ENCODE results near the gene ANGPTL3. TPM values are rescaled to one million over a fixed set of nuclear protein-coding genes. Genes with fewer than 3 reads are reported as not detected.
"Not testable (repeated sequence)": the region's sequence is repeated elsewhere in the genome, so short reads cannot be mapped to it uniquely, and the experiment has no call there.

The ANGPTL3 gene, protein sequence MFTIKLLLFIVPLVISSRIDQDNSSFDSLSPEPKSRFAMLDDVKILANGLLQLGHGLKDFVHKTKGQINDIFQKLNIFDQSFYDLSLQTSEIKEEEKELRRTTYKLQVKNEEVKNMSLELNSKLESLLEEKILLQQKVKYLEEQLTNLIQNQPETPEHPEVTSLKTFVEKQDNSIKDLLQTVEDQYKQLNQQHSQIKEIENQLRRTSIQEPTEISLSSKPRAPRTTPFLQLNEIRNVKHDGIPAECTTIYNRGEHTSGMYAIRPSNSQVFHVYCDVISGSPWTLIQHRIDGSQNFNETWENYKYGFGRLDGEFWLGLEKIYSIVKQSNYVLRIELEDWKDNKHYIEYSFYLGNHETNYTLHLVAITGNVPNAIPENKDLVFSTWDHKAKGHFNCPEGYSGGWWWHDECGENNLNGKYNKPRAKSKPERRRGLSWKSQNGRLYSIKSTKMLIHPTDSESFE
- polyA plus RNA-seq (ENCODE audit: low read depth in 6 of 6): not detected

DNA sequence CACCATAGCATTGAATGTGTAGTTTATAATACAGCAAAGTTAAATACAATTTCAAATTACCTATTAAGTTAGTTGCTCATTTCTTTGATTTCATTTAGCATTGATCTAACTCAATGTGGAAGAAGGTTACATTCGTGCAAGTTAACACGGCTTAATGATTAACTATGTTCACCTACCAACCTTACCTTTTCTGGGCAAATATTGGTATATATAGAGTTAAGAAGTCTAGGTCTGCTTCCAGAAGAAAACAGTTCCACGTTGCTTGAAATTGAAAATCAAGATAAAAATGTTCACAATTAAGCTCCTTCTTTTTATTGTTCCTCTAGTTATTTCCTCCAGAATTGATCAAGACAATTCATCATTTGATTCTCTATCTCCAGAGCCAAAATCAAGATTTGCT is at the start of gene ANGPTL3:
Gene ANGPTL3, plus strand, starts transcription at position 240 of the 400 bp plus-strand sequence. Its CDS starts 47 bp downstream, at position 287.
- Mint-ChIP-seq H3K27ac (no peak within 1 kb of the TSS), H3K4me1 (no peaks in the 10 kb centered on the region), H3K4me3 (no peak within 1 kb of the TSS), H3K36me3 (no peaks in the 10 kb centered on the region), H3K27me3 (no peaks in the 10 kb centered on the region), H3K9me3 (no peaks in the 10 kb centered on the region)
- ATAC-seq (ENCODE audit: low read depth in 2 of 2): no peak
- no peak for DNase-seq

DNA sequence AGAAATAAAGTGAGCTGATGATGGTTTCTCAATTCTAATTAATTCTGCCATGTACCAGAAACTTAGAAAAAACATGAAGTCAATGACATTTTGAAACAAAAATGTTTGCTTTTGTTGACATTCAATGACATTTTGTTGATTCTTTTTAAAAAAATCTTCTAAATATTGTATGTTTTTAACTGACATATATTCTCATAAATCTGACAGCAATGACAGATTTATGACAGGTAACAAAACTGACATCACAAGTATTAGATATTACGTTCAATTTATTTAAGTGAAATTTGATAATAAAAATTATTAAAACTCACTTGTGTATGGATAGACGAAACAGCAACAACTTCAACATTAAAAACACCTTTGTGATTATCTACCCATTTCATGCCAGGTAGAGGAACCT is 36.0 kb upstream of the ANGPTL3 start:
- DNase-seq (no peak), ATAC-seq (ENCODE audit: low read depth in 2 of 2) (no peak)
- no peak overlapping the region for H3K4me3 Mint-ChIP-seq
- H3K4me1 Mint-ChIP-seq: peaks cover 11 to 21% (median 14%) of the 10 kb centered on the region in 3 donors
- H3K27me3 Mint-ChIP-seq: no peaks in the 10 kb centered on the region
- no peak overlapping the region for H3K27ac Mint-ChIP-seq
- H3K36me3 Mint-ChIP-seq: peaks cover 0 to 9% of the 10 kb centered on the region in 2 donors
- peaks cover 0 to 3% (median 0%) of the 10 kb centered on the region in 7 donors for H3K9me3 Mint-ChIP-seq

DNA sequence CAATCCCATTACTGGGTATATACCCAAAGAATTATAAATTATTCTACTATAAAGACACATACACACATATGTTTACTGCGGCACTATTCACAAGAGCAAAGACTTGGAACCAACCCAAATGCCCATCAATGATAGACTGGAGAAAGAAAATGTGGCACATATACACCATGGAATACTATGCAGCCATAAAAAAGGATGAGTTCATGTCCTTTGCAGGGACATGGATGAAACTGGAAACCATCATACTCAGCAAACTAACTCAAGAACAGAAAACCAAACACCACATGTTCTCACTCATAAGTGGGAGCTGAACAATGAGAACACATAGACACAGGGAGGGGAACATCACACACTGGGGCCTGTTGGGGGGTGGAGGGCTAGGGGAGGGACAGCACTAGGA is 30.1 kb upstream of the ANGPTL3 start:
- Mint-ChIP-seq H3K9me3 (peaks cover 3 to 29% (median 17%) of the 10 kb centered on the region in 7 donors), H3K4me1 (peaks cover 11 to 21% (median 14%) of the 10 kb centered on the region in 3 donors), H3K36me3 (peaks cover 8 to 15% of the 10 kb centered on the region in 2 donors)
- ATAC-seq (ENCODE audit: low read depth in 2 of 2); H3K27ac Mint-ChIP-seq; H3K4me3 Mint-ChIP-seq; DNase-seq; H3K27me3 Mint-ChIP-seq: not testable (repeated sequence)

DNA sequence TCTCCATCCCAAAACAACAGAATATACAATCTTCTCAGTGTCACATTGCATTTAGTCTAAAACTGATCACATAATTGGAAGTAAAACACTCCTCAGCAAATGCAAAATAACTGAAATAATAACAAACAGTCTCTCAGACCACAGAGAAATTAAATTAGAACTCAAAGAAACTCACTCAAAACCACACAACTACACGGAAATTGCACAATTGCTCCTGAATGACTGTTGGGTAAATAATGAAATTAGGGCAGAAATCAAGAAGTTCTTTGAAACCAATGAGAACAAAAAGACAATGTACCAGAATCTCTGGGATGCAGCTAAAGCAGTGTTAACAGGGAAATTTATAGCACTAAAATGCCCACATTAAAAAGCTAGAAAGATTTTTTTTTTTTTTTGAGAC is 29.4 kb upstream of the ANGPTL3 start:
- H3K4me3 Mint-ChIP-seq; DNase-seq; H3K27me3 Mint-ChIP-seq; ATAC-seq (ENCODE audit: low read depth in 2 of 2); H3K27ac Mint-ChIP-seq: not testable (repeated sequence)
- peaks cover 3 to 34% (median 17%) of the 10 kb centered on the region in 7 donors for H3K9me3 Mint-ChIP-seq
- H3K36me3 Mint-ChIP-seq: peaks cover 10 to 15% of the 10 kb centered on the region in 2 donors
- peaks cover 11 to 21% (median 14%) of the 10 kb centered on the region in 3 donors for H3K4me1 Mint-ChIP-seq

DNA sequence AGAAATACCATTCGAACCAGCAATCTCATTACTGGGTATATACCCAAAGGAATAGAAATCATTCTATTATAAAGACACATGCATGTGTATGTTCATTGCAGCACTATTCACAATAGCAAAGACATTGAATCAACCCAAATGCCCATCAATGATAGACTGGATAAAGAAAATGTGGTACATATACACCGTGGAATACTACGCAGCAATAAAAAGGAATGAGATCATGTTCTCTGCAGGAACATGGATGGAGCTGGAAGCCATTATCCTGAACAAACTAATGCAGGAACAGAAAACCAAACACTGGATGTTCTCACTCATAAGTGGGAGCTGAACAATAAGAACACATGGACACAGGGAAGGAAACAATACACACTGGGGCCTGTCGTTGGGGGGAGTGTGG is 25.8 kb upstream of the ANGPTL3 start:
- Mint-ChIP-seq H3K9me3 (peaks cover 3 to 32% (median 17%) of the 10 kb centered on the region in 7 donors), H3K36me3 (peaks cover 14 to 23% of the 10 kb centered on the region in 2 donors)
- H3K27ac Mint-ChIP-seq; ATAC-seq (ENCODE audit: low read depth in 2 of 2); H3K4me3 Mint-ChIP-seq; H3K27me3 Mint-ChIP-seq; H3K4me1 Mint-ChIP-seq; DNase-seq: not testable (repeated sequence)

DNA sequence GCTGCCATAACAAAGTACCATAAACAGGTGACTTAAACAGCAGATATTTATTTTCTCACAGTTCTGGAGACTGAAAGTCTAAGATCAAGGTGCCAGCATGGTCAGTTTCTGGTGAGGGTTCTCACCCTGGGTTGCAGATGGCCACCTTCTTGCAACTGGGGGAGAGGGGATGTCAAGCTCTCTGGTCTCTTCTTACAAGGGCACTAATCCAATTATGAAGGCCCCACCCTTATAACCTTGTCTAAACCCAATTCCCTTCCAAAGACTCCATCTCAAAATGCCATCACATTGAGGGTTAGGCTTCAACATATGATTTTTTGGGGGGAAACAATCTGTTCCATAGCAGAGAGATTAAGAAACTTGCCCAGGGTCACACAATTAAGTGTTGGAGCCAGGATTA is 24.8 kb upstream of the ANGPTL3 start:
- no peaks in the 10 kb centered on the region for H3K27me3 Mint-ChIP-seq
- no peak overlapping the region for H3K4me3 Mint-ChIP-seq
- no peak for ATAC-seq (ENCODE audit: low read depth in 2 of 2)
- no peak overlapping the region for H3K27ac Mint-ChIP-seq
- H3K4me1 Mint-ChIP-seq: no peaks in the 10 kb centered on the region
- peaks cover 3 to 26% (median 13%) of the 10 kb centered on the region in 7 donors for H3K9me3 Mint-ChIP-seq
- no peak for DNase-seq
- H3K36me3 Mint-ChIP-seq: peaks cover 14 to 23% of the 10 kb centered on the region in 2 donors

DNA sequence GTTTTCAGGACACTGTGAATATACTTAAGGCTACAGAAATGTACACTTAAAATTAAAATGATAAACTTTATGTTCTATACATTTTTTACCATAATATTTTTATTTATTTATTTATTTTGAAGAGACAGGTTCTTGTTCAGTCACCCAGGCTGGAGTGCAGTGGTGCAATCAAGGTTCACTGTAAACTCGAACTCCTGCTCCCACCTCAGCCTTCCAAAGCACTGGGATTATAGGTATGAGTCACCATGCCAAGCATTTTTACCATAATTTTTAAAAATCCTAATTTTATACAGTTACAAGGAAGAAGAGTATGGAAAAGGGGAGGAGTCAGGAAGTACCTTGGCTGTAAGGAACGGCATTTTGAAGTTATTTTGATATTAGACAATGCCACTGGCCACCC is 23.6 kb upstream of the ANGPTL3 start:
- DNase-seq: no peak
- peaks cover 10 to 17% of the 10 kb centered on the region in 2 donors for H3K36me3 Mint-ChIP-seq

DNA sequence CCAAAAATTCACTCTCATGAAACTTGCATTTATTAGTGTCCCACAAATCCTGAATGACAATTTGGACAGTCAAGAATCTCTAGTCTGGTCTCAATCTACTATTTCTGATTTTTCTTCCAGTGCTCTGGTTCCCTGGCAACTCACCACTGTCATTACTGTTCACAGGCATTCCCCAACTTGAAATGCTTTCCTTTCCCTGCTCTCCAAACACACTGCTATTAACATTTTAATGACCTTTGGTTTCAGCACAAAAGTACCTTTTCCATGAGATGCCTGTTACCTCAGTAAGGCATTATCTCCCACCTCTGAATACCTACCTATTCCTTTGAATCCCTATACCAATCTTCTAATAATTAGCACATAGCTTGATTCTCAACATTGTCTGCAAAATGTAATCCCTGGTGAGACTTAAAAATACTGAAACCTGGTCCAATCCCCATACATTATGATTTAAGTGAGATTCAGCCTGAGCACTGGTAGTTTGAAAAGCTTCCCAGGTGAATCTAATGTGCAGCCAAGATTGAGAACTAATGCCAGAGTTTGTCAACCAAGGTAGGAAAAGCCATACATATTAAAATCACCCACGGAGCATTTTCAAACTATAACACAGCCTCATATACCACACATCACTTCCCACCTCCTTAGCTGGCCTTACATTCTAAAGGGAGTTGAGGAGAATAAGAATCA is 11.7 kb upstream of the ANGPTL3 start:
- Mint-ChIP-seq H3K9me3 (peaks cover 0 to 6% (median 0%) of the 10 kb centered on the region in 7 donors), H3K27ac (no peak overlapping the region), H3K27me3 (no peaks in the 10 kb centered on the region), H3K4me3 (no peak overlapping the region), H3K4me1 (no peaks in the 10 kb centered on the region), H3K36me3 (peaks cover 8 to 12% of the 10 kb centered on the region in 2 donors)
- ATAC-seq (ENCODE audit: low read depth in 2 of 2): no peak
- DNase-seq: no peak

More for the DNA sequence above, 23.6 kb upstream of the ANGPTL3 start:
- Mint-ChIP-seq H3K4me3 (no peak overlapping the region), H3K4me1 (no peaks in the 10 kb centered on the region), H3K9me3 (peaks cover 3 to 20% (median 9%) of the 10 kb centered on the region in 7 donors), H3K27ac (no peak overlapping the region), H3K27me3 (no peaks in the 10 kb centered on the region)
- ATAC-seq (ENCODE audit: low read depth in 2 of 2): no peak

DNA sequence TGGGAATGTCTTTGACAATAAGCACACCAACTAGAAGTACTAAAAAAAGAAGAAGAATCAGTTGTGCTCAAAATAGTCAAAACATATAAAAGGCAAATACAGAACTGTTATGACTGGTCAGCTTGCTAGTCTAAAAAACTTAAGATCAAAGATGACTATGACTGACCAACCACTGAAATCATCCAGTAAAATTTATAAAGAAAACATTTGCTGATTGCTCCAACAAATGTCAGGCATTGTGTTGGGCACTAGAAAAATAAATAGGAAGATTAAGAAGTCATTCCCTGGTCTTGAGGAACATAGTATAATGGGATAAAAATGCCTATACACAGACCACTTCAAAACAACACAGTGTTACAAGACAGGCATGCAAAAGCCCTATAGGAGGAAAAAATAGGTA is 9.3 kb upstream of the ANGPTL3 start:
- H3K4me3 Mint-ChIP-seq: no peak overlapping the region
- H3K4me1 Mint-ChIP-seq: no peaks in the 10 kb centered on the region
- DNase-seq (no peak), ATAC-seq (ENCODE audit: low read depth in 2 of 2) (no peak)
- no peak overlapping the region for H3K27ac Mint-ChIP-seq
- H3K27me3 Mint-ChIP-seq: no peaks in the 10 kb centered on the region
- peaks cover 0 to 6% (median 0%) of the 10 kb centered on the region in 7 donors for H3K9me3 Mint-ChIP-seq
- H3K36me3 Mint-ChIP-seq: no peaks in the 10 kb centered on the region

DNA sequence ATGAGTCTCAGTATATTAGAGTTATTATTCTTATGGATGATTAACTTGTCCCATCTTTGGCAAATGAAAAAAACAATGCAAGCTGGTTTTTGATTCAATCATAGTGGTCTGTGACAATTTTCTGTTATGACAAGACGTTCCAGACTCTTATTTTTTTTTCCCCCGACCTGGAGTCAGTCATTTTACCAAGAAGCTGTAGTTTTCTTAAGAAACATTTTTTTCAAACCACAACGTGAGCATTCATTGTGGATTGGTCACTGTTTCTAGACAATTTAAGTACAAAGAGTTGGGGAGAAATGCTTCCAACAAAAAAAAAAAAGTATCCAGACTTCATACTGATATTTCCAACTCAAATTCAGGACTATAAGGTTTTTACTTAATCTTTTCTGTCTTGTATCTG is 8.0 kb upstream of the ANGPTL3 start:
- Mint-ChIP-seq H3K4me1 (no peaks in the 10 kb centered on the region), H3K27ac (no peak overlapping the region), H3K27me3 (no peaks in the 10 kb centered on the region), H3K9me3 (peaks cover 0 to 6% (median 0%) of the 10 kb centered on the region in 7 donors), H3K36me3 (no peaks in the 10 kb centered on the region), H3K4me3 (no peak overlapping the region)
- ATAC-seq (ENCODE audit: low read depth in 2 of 2) (no peak), DNase-seq (no peak)

DNA sequence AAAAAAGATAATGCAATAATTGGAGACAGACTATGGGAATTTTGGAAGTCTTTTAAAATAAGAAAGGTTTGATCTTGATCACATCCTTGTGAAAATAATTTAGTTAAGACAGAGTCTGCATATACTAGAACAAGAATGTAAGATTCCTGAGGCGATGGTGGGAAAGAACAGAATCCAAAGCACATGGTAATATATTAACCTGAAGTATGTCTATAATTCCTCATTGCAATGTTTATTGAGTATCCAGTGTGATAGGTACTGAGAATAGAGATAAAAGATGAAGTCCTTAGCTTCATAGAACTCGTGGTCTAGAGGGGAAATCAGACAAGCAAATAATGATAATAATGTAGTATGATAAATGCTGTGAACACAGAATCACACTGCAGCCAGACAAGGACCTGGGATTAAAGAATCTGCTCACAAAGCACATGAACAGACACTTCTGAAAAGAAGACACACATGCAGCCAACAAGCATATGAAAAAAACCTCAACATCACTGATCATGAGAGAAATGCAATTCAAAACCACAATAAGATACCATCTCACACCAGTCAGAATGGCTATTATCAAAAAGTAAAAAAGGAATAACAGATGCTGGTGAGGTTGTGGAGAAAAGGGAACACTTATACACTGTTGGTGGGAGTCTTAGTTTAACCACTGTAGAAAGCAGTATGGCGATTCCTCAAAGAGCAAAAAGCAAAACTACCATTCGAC is 6.9 kb upstream of the ANGPTL3 start:
- Mint-ChIP-seq H3K27me3 (no peaks in the 10 kb centered on the region), H3K36me3 (no peaks in the 10 kb centered on the region), H3K4me3 (no peak overlapping the region), H3K9me3 (peaks cover 0 to 6% (median 0%) of the 10 kb centered on the region in 7 donors), H3K4me1 (no peaks in the 10 kb centered on the region), H3K27ac (no peak overlapping the region)
- DNase-seq (no peak), ATAC-seq (ENCODE audit: low read depth in 2 of 2) (no peak)

DNA sequence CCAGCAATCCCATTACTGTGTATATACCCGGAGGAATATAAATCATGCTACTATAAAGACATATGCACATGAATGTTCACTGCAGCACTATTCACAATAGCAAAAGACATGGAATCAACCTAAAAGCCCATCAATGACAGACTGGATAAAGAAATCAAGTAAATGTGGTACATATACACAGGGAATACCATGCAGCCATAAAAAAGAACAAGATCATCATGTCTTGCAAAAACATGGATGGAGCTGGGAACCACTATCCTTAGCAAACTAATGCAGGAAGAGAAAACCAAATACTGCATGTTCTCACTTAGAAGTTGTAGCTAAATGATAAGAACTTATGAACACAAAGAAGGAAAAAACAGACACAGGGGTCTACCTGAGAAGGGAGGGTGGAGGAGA is 6.4 kb upstream of the ANGPTL3 start:
- peak overlapping the region in 1 of 6 donors; percentile 80 for H3K27ac Mint-ChIP-seq
- H3K9me3 Mint-ChIP-seq: peaks cover 0 to 6% (median 0%) of the 10 kb centered on the region in 7 donors
- no peak for DNase-seq
- no peak overlapping the region for H3K4me3 Mint-ChIP-seq
- no peak for ATAC-seq (ENCODE audit: low read depth in 2 of 2)
- H3K36me3 Mint-ChIP-seq: no peaks in the 10 kb centered on the region
- H3K4me1 Mint-ChIP-seq: no peaks in the 10 kb centered on the region
- H3K27me3 Mint-ChIP-seq: no peaks in the 10 kb centered on the region

DNA sequence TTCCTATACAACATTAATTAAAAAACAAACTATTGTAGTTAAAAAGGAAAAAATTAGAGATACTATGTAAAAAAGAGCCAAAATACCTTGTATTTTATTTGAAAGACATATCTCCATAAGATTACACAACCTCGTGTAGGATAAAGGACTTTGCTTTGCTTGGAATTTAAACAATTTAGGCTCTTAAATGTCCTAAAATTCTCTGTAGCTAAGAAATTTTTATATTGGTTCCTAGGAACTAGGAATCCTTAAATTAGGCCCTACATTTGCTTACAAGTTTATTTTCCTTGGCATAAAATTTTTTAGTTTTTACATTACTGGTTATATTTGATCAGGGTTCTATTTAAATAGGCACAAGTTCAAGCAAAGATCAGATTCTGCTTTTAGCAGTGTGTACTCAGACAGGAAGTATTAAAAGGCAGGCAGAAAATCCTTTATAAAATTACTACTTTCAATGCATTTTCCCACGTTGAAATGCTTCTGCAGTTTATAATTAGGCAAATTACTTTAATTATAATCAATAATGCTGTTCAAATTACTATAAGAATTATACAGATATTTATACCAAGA is 3.4 kb upstream of the ANGPTL3 start:
- no peak overlapping the region for H3K4me3 Mint-ChIP-seq
- H3K4me1 Mint-ChIP-seq: no peaks in the 10 kb centered on the region
- no peak for DNase-seq
- no peak overlapping the region for H3K27ac Mint-ChIP-seq
- peaks cover 0 to 6% (median 0%) of the 10 kb centered on the region in 7 donors for H3K9me3 Mint-ChIP-seq
- H3K27me3 Mint-ChIP-seq: no peaks in the 10 kb centered on the region
- no peaks in the 10 kb centered on the region for H3K36me3 Mint-ChIP-seq
- no peak for ATAC-seq (ENCODE audit: low read depth in 2 of 2)

Measured in naive B cell (primary cell).